ENCODE data around the gene ASXL3. TPM values are rescaled to one million over a fixed set of nuclear protein-coding genes. Genes with fewer than 3 reads are reported as not detected.

The ASXL3 gene
- polyA plus RNA-seq, 3 donors: not detected

DNA sequence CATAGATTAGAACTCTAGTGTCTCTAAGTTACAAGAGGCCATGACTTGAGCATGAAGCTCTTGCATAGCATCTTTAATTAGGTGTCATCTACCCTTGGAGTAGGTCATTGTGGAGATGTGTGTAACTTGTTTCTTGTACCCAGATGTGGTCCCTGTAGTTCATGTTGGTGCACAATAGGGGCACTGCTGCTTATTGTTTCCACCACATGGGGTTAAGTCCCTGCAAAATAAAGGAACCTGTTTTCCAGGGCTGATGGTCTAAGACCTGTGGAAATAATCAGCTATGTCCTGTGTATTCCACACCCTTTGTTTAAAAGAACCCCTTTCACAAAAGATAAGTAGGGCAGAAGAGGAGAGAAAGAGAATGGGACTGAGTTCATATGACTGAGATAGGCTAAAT is 28.6 kb downstream of the ASXL3 start:
- H3K27me3 Mint-ChIP-seq (ENCODE audit: low read depth in 3 of 3): no peaks in the 10 kb centered on the region
- Histone ChIP-seq H3K4me2 (replicated peaks; ENCODE audit: extremely low read depth, low read length, poor library complexity, severe bottlenecking) (no peak overlapping the region), H3K9me3 (replicated peaks in 1 of 2; ENCODE audit: control insufficient read depth in 1 of 2, insufficient read depth in 1 of 2, low read length in 2 of 2) (no peaks in the 10 kb centered on the region), H3K27ac (ENCODE audit: low read depth in 1 of 2, low read length in 2 of 2) (no peak overlapping the region), H3K9ac (ENCODE audit: insufficient read depth, low read length, poor library complexity, severe bottlenecking) (no peak overlapping the region), H4K20me1 (ENCODE audit: insufficient read depth, low read length) (no peaks in the 10 kb centered on the region), H3K36me3 (replicated peaks in 1 of 2; ENCODE audit: control insufficient read depth in 1 of 2, insufficient read depth in 2 of 2, low read length in 2 of 2) (no peaks in the 10 kb centered on the region), H3K79me2 (ENCODE audit: insufficient read depth, low read length) (no peaks in the 10 kb centered on the region), H3K27me3 (ENCODE audit: control insufficient read depth in 2 of 2, insufficient read depth in 2 of 2, low read length in 2 of 2) (no peaks in the 10 kb centered on the region), H3K4me3 (replicated peaks in 1 of 3; ENCODE audit: low read depth in 2 of 3, low read length in 3 of 3) (no peak overlapping the region), H3K4me1 (ENCODE audit: control insufficient read depth in 1 of 2, insufficient read depth in 2 of 2, low read length in 2 of 2) (no peaks in the 10 kb centered on the region), H2AFZ (ENCODE audit: insufficient read depth, low read depth, low read length, poor library complexity, severe bottlenecking) (no peak overlapping the region)
- H3K9me3 Mint-ChIP-seq: no peaks in the 10 kb centered on the region
- no peak for DNase-seq
- no peak for TF ChIP-seq CTCF (IDR thresholded peaks at IDR 0.05)
- no peak overlapping the region for H3K4me3 Mint-ChIP-seq
- H3K4me1 Mint-ChIP-seq: no peaks in the 10 kb centered on the region
- H3K27ac Mint-ChIP-seq: no peak overlapping the region
- intact Hi-C loops (cut with micrococcal nuclease): no loop called here
- H3K36me3 Mint-ChIP-seq: no peaks in the 10 kb centered on the region

- no peaks in the 10 kb centered on the region for H3K79me2 ChIP-seq (ENCODE audit: insufficient read depth, low read length)
- no peak overlapping the region for H3K4me3 Mint-ChIP-seq
- H3K36me3 Mint-ChIP-seq: no peaks in the 10 kb centered on the region
- H3K4me3 ChIP-seq (replicated peaks in 1 of 3; ENCODE audit: low read depth in 2 of 3, low read length in 3 of 3): no peak overlapping the region
- no CpG with 5 or more reads among the region's 3 CpGs for WGBS (ENCODE audit: insufficient coverage)
- no peaks in the 10 kb centered on the region for H3K27me3 Mint-ChIP-seq (ENCODE audit: low read depth in 3 of 3)
- no peak overlapping the region for H3K27ac Mint-ChIP-seq
- no peak overlapping the region for H3K4me2 ChIP-seq (replicated peaks; ENCODE audit: extremely low read depth, low read length, poor library complexity, severe bottlenecking)
- no peak for TF ChIP-seq CTCF (IDR thresholded peaks at IDR 0.05)
- H3K27me3 ChIP-seq (ENCODE audit: control insufficient read depth in 2 of 2, insufficient read depth in 2 of 2, low read length in 2 of 2): no peaks in the 10 kb centered on the region
- H3K9me3 ChIP-seq (replicated peaks in 1 of 2; ENCODE audit: control insufficient read depth in 1 of 2, insufficient read depth in 1 of 2, low read length in 2 of 2): no peaks in the 10 kb centered on the region
- H4K20me1 ChIP-seq (ENCODE audit: insufficient read depth, low read length): no peaks in the 10 kb centered on the region
- DNase-seq: no peak
- peaks cover 0 to 3% (median 0%) of the 10 kb centered on the region in 7 donors for H3K9me3 Mint-ChIP-seq
- no peak overlapping the region for H3K27ac ChIP-seq (ENCODE audit: low read depth in 1 of 2, low read length in 2 of 2)
- no peaks in the 10 kb centered on the region for H3K4me1 Mint-ChIP-seq
- H3K9ac ChIP-seq (ENCODE audit: insufficient read depth, low read length, poor library complexity, severe bottlenecking): no peak overlapping the region
- H3K36me3 ChIP-seq (replicated peaks in 1 of 2; ENCODE audit: control insufficient read depth in 1 of 2, insufficient read depth in 2 of 2, low read length in 2 of 2): no peaks in the 10 kb centered on the region
- no peak overlapping the region for H2AFZ ChIP-seq (ENCODE audit: insufficient read depth, low read depth, low read length, poor library complexity, severe bottlenecking)
- intact Hi-C loops (cut with micrococcal nuclease): no loop called here
- no peaks in the 10 kb centered on the region for H3K4me1 ChIP-seq (ENCODE audit: control insufficient read depth in 1 of 2, insufficient read depth in 2 of 2, low read length in 2 of 2)
These were observed 33.6 kb downstream of the ASXL3 start for GRCh38 chr18:33611525-33612135.
